Activated naive CD4-positive, alpha-beta T cell treated with anti-CD3 and anti-CD28 coated beads, Interleukin-2, amount 10 ng/mL, durations not matched to agents 7 days and 5 days (primary cell): ENCODE data around the gene TMEM19.
A peak's percentile ranks its signal among the peaks of the same experiment; 100 is the strongest.

Source experiments
- CTCF ChIA-PET: fragments of 350-600 bp; sonication (Branson Sonifier 250); formaldehyde crosslinking; loops from one replicate; lab custom pipeline; 2021; ENCODE audit warnings: antibody characterized with exemption; lab: Charles Lee
- DNase-seq: peaks from one replicate; pipeline ENCODE4 v3.0.0-alpha.2; 2020
- H3K27ac Mint-ChIP-seq: one replicate; pipeline ENCODE4 v1.8.0; 2021; ENCODE audit warnings: mild to moderate bottlenecking, moderate library complexity, mixed read lengths
- H3K27me3 Mint-ChIP-seq: one replicate; pipeline ENCODE4 v1.8.0; 2021; ENCODE audit warnings: mild to moderate bottlenecking, mixed read lengths
- H3K36me3 Mint-ChIP-seq: one replicate; pipeline ENCODE4 v1.8.0; 2021; ENCODE audit warnings: mixed read lengths
- H3K4me1 Mint-ChIP-seq: one replicate; pipeline ENCODE4 v1.8.0; 2021; ENCODE audit warnings: mixed read lengths
- H3K4me3 Mint-ChIP-seq: one replicate; pipeline ENCODE4 v1.8.0; 2021; ENCODE audit warnings: mild to moderate bottlenecking, moderate library complexity, mixed read lengths
- H3K9me3 Mint-ChIP-seq: one replicate; pipeline ENCODE4 v1.8.0; 2021; ENCODE audit warnings: mixed read lengths

Gene TMEM19

DNA sequence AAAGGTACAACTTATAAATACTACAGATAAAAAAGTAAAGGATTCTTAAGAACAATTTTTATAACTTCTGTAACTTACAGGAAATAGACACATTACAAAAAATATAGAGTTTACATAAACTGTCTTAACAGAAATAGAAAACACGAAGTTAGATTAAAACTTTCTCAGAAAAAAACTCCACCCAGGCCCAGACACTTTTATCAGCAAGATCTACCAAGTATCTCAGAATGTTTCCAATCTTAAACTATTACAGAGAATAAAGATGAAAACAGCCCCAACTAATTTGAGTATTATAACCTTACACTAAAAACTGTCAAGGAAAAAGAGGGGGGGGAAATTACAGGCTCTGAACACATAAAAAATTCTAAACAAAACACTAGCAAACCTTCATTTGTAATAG lies 30.4 kb upstream of the TMEM19 start:
- H3K36me3 Mint-ChIP-seq = peaks cover 26% of the 10 kb centered on the region
- no peaks in the 10 kb centered on the region for H3K9me3 Mint-ChIP-seq
- no peak for DNase-seq
- peak overlapping the region; percentile 3 for H3K4me3 Mint-ChIP-seq
- CTCF ChIA-PET = no interaction called here
- H3K4me1 Mint-ChIP-seq = peaks cover 48% of the 10 kb centered on the region
- peak overlapping the region; percentile 34 for H3K27ac Mint-ChIP-seq
- no peaks in the 10 kb centered on the region for H3K27me3 Mint-ChIP-seq

DNA sequence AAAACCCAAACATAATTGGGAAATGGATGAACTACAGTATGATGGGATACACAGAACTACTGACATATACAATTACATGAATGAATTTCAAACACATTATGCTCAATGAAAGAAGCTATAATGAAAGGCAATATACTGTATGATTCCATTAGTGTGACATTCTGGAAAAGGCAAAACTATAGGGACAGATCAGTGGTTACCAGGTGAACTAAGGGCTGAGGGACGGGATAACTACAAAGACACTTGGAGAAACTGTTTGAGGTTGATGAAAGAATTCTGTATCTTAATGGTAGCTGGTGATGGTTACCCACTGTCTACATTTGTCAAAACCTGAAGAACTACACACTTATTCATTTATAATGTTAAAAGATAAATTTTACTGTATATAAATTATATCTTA lies 30.0 kb upstream of the TMEM19 start:
- CTCF ChIA-PET = interaction anchor here (1.6 kb wide), 1 partner anchor 19 kb away, joined by 6 read pairs; no protein-coding TSS in a partner anchor
- Mint-ChIP-seq H3K9me3 (no peaks in the 10 kb centered on the region), H3K4me3 (peak overlapping the region; percentile 3), H3K4me1 (peaks cover 47% of the 10 kb centered on the region), H3K36me3 (peaks cover 26% of the 10 kb centered on the region), H3K27ac (no peak overlapping the region), H3K27me3 (no peaks in the 10 kb centered on the region)
- no peak for DNase-seq

DNA sequence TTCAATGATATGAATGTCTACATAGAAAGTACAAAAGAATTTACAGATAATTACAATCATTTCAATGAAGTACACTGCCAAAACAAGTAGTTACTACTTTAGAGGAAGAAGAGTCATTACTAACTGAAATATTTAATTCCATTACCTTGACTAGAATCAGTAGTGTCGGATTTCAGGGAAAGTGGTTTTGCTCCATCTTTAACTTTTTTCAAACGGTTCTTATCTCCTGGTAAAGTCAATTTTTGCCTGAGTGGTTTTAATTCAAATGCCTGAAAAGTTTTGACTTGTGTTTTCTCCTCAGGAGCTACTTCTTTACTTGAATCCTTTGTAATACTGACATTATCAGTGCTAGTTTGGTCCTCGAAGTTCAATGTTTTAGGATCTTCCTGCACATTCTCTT lies 29.1 kb upstream of the TMEM19 start:
- Mint-ChIP-seq H3K27ac (no peak overlapping the region), H3K36me3 (peaks cover 28% of the 10 kb centered on the region), H3K4me3 (no peak overlapping the region)

DNA sequence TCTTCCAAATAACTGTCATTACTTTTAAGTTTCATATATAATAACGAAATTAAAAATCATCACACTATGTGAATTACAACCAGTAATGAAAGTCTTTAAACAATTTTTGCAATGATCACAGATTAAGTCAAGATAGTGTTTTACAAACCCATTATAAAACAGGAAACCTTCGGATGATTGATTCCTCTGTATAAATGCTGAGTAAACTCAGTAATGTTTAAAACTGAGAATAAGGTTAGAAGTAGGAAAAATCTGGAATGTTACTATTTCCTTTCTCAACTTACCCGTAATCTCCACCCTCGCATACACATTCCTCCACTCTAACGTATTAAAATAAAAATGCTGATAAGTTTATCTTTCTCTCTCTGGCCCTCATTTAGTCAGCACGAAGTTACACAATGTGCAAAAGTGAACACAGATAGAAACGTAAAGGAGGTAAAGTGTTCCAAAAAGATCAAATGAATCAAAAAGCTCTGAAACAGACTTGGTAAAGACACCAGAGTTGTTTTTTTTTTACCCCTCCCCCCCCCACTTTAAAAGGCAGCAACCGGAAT lies 23.8 kb upstream of the TMEM19 start:
- H3K9me3 Mint-ChIP-seq = no peaks in the 10 kb centered on the region
- H3K36me3 Mint-ChIP-seq = peaks cover 50% of the 10 kb centered on the region
- peak overlapping the region; percentile 98 for H3K4me3 Mint-ChIP-seq
- peaks cover 56% of the 10 kb centered on the region for H3K4me1 Mint-ChIP-seq
- peak overlapping the region; percentile 100 for H3K27ac Mint-ChIP-seq
- no peak for DNase-seq
- CTCF ChIA-PET = interaction anchor here (1.4 kb wide), 1 partner anchor 25 kb away, joined by 6 read pairs; no protein-coding TSS in a partner anchor
- H3K27me3 Mint-ChIP-seq = peaks cover 4% of the 10 kb centered on the region

More for the DNA sequence above, 29.1 kb upstream of the TMEM19 start:
- CTCF ChIA-PET = interaction anchor here (1.6 kb wide), 1 partner anchor 20 kb away, joined by 6 read pairs; no protein-coding TSS in a partner anchor
- Mint-ChIP-seq H3K27me3 (no peaks in the 10 kb centered on the region), H3K4me1 (peaks cover 50% of the 10 kb centered on the region), H3K9me3 (no peaks in the 10 kb centered on the region)
- DNase-seq = no peak

DNA sequence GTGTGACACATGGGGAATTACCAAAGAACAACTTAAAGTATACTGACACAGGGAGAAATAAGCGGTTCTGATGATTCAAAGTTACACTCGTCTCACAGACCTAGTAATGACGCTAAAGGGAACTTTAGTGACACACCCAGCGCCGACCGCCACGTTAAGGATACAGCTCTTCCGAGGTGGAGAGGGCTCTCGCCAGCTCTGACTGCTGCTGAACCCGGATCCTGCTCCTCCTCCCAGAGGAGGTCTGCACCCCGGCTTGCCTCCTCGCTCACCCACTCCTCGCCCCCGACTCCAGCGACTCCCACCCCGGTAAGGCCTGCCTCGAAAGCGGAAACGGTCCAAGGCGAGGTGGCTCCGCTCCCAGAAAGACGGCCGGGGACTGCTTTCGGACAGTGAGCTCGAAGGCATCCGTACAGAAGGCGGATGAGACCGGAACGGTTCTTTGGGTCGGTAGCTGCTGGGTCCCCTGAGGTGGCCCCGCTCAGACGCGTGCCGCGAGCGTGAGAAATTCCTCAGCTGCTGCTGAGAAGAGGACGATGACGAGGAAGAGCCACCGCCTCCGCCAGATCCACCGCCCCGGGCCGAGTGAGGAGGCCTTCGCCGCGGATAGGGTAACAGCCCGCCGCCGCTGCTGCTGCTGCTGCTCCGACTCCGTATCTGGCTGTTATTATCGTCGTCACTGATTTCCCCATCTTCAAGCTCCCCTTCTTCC lies 22.9 kb upstream of the TMEM19 start:
- peaks cover 4% of the 10 kb centered on the region for H3K27me3 Mint-ChIP-seq
- H3K36me3 Mint-ChIP-seq = peaks cover 46% of the 10 kb centered on the region
- peak; percentile 76 for DNase-seq
- CTCF ChIA-PET = interaction anchor here (1.3 to 3.8 kb wide), 4 partner anchors 23 to 88 kb away, joined by 3 to 27 read pairs (median 9); partner anchors contain the start of gene TMEM19
- H3K27ac Mint-ChIP-seq = peak overlapping the region; percentile 100
- no peaks in the 10 kb centered on the region for H3K9me3 Mint-ChIP-seq
- H3K4me1 Mint-ChIP-seq = peaks cover 56% of the 10 kb centered on the region
- H3K4me3 Mint-ChIP-seq = peak overlapping the region; percentile 98

DNA sequence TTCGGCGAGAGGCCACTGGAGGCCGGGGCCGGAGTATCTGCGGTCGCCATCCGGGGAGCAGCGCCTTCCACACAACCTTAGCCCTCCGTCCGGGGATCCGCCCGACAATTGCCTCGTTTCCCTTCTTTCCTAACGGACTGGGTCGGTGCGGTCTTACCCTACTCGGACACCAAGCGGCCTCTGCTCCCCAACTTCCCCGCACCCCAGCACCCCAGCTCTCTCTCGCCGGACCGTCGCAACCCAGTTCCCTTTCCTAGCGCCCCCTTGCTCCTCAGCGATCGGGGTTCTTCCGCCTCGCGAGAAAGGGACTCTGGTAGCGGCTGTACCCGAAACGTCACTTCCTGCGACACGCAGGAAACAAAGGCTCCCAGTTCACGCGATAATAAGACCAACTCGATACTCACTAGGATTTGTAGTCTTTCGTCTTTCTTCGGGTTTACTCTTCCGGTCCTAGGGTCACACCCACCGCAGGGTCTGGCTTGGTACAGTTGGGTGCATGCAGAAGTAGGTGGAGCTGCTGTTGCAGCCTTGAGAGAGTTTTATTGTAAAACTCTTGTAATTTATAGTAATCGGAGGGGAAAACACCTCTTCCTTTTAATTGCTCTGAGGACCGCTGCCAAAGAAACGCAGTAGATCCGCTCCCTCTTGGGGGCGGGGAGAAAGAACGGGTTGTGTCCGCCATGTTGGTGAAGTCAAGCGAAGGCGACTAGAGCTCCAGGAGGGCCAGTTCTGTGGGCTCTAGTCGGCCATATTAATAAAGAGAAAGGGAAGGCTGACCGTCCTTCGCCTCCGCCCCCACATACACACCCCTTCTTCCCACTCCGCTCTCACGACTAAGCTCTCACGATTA lies 22.1 kb upstream of the TMEM19 start, which contains the start of the genes THAP2 and ZFC3H1:
THAP2 (plus strand) TSS at position 741 of the 850 bp plus-strand sequence. CDS start 209 bp downstream, outside the sequence.
ZFC3H1 (minus strand) TSS at position 288 of the 850 bp plus-strand sequence; CDS start at position 50, 238 bp downstream.
- Mint-ChIP-seq H3K27me3 (peaks cover 4% of the 10 kb centered on the region), H3K4me3 (peak within 1 kb of the TSS; percentile 98), H3K36me3 (peaks cover 40% of the 10 kb centered on the region), H3K27ac (peak within 1 kb of the TSS; percentile 100), H3K9me3 (no peaks in the 10 kb centered on the region), H3K4me1 (peaks cover 52% of the 10 kb centered on the region)
- CTCF ChIA-PET = interaction anchor here (1.0 to 3.8 kb wide), 6 partner anchors 22 to 116 kb away, joined by 3 to 27 read pairs (median 6); partner anchors contain the start of gene TMEM19
- DNase-seq = peak; percentile 95

DNA sequence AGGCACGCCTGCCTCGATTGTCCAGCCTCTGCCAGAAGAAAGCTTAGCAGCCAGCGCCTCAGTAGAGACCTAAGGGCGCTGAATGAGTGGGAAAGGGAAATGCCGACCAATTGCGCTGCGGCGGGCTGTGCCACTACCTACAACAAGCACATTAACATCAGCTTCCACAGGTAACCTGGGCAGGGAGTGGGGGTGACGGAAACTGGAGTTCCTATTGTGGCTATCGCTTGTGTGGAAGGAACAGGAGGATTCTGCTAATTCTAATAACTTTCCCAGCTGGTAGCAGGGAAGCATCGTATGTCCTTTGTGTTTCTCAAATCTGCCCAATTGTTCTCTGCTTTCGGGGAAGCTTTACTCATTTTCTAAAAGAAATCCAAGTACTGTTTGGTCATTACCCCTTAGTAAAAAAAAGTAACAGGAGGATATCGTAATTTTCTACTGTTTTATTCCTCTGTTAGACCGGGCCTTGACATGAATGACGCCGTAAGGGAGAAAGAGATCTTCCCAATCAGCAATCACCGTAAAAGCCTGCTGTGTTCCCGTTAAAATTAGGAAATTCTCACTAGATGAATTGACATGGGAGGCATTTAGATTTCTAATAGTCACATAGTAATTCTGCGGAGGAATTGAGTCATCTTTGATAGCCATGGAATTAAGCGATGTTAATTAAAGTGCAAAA lies 21.3 kb upstream of the TMEM19 start:
- Mint-ChIP-seq H3K27ac (peak overlapping the region; percentile 100), H3K4me3 (peak overlapping the region; percentile 98), H3K36me3 (peaks cover 33% of the 10 kb centered on the region), H3K9me3 (no peaks in the 10 kb centered on the region), H3K27me3 (peaks cover 4% of the 10 kb centered on the region), H3K4me1 (peaks cover 44% of the 10 kb centered on the region)
- CTCF ChIA-PET = interaction anchor here (1.0 to 3.8 kb wide), 5 partner anchors 21 to 116 kb away, joined by 3 to 27 read pairs (median 6); partner anchors contain the start of gene TMEM19
- no peak for DNase-seq

DNA sequence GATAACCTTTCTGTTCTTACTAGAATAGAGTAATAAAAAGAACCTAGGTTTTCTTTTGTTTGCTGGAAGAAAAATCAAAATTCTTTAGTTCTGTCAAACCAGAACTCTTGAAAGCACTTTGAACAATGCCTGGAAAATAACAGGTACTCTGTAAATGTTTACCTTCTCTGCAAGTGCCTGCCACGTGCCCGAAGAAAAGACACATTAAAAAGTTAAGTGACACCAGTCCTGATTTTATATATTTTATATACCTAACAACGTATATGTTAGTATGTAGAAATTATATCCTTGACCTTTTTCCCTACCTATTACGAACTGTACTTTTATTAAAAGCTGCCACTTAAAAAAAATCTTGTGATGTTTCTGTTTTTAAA lies 20.8 kb upstream of the TMEM19 start:
- Mint-ChIP-seq H3K4me3 (peak overlapping the region; percentile 98), H3K9me3 (no peaks in the 10 kb centered on the region), H3K27ac (peak overlapping the region; percentile 100), H3K27me3 (peaks cover 4% of the 10 kb centered on the region), H3K36me3 (peaks cover 31% of the 10 kb centered on the region), H3K4me1 (peaks cover 41% of the 10 kb centered on the region)
- CTCF ChIA-PET = interaction anchor here (1.0 to 3.8 kb wide), 2 partner anchors 21 to 115 kb away, joined by 4 to 27 read pairs; partner anchors contain the start of gene TMEM19
- no peak for DNase-seq

DNA sequence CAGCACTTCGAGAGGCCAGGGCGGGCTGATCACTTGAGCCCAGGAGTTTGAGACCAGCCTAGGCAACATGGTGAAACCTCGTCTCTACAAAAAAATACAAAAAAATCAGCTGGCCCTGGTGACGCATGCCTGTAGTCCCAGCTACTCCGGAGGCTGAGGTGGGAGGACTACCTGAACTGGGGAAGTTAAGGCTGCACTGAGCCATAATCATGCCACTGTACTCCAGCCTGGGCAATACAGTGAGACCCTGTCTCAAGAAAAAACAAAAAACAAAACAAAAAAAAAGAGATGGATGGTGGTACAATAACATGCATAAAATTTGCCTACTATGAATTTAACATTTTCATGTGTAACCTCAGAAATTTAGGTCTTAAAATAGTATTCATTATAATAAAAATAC lies 19.6 kb upstream of the TMEM19 start:
- Mint-ChIP-seq H3K4me1 (peaks cover 34% of the 10 kb centered on the region), H3K27ac (peak overlapping the region; percentile 39), H3K36me3 (peaks cover 29% of the 10 kb centered on the region), H3K9me3 (no peaks in the 10 kb centered on the region), H3K4me3 (peak overlapping the region; percentile 5), H3K27me3 (peaks cover 4% of the 10 kb centered on the region)
- no peak for DNase-seq
- CTCF ChIA-PET = interaction anchor here (3.8 kb wide), 1 partner anchor 20 kb away, joined by 27 read pairs; the partner anchor contains the start of gene TMEM19

DNA sequence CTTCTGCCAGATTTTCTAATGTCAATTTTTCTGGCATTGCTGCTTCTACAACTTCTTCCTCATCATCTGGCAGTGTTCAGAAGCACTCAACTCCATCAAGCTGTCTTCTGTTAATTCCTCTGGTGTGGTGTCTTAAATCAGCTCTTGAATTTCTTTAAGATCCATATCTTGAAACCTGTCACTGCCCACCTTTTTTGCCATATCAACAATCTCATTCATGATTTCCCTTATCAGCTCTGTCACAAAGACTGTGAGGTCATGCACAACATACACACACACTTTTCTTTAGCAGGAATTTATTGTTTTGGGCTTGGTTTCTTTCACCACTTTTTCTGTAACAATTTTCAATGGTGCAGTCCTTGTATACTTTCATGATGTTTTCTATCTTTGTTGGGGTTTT lies 14.6 kb upstream of the TMEM19 start:
- no peak for DNase-seq
- CTCF ChIA-PET = no interaction called here
- H3K27me3 Mint-ChIP-seq = no peaks in the 10 kb centered on the region
- H3K4me1 Mint-ChIP-seq = peaks cover 8% of the 10 kb centered on the region
- H3K4me3 Mint-ChIP-seq = no peak overlapping the region
- H3K27ac Mint-ChIP-seq = no peak overlapping the region
- peaks cover 4% of the 10 kb centered on the region for H3K36me3 Mint-ChIP-seq
- no peaks in the 10 kb centered on the region for H3K9me3 Mint-ChIP-seq

DNA sequence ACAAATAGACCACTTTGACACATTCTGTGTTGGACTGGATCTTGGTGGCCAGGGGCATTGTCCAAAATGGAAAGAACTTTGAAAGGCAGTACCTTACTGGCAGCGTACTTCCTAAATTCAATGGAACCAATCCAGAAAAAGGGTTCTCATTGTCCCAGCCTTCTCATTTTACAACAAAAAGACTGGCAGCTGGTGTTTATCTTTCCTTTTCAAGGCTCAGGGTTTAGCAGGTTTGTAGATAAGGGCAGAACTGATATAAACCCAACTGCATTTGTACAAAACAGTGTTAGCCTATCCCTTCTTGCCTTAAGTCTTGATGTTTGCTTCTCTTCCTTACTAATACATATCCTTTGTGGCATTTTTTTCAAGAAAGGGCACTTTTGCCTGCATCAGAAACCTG lies 14.1 kb upstream of the TMEM19 start:
- H3K9me3 Mint-ChIP-seq = no peaks in the 10 kb centered on the region
- peaks cover 7% of the 10 kb centered on the region for H3K4me1 Mint-ChIP-seq
- no peaks in the 10 kb centered on the region for H3K27me3 Mint-ChIP-seq
- no peak overlapping the region for H3K27ac Mint-ChIP-seq
- no peak for DNase-seq
- H3K36me3 Mint-ChIP-seq = peaks cover 4% of the 10 kb centered on the region
- H3K4me3 Mint-ChIP-seq = no peak overlapping the region
- CTCF ChIA-PET = interaction anchor here (1.1 kb wide), 1 partner anchor 16 kb away, joined by 5 read pairs; no protein-coding TSS in a partner anchor

DNA sequence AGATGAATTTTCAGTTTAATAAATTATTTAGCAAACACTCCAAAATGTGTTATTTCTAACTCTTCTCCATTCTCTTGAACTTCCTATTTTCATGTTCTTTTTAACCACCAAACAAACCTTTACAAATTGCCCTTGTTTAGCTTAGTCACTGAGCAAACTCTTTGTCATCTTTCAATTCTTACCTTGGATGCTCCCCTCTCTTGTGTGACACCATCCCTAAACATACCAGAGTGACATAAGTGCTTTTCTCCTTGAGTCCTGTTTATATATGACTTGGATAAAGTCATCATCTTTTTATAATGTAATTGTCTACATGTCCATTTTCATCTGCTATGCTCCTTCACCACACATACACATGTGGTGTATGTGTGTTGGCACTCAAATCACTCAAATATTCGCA lies 3.4 kb upstream of the TMEM19 start:
- Mint-ChIP-seq H3K9me3 (no peaks in the 10 kb centered on the region), H3K27me3 (no peaks in the 10 kb centered on the region), H3K36me3 (no peaks in the 10 kb centered on the region), H3K4me3 (no peak overlapping the region), H3K4me1 (peaks cover 25% of the 10 kb centered on the region), H3K27ac (no peak overlapping the region)
- CTCF ChIA-PET = no interaction called here
- no peak for DNase-seq

DNA sequence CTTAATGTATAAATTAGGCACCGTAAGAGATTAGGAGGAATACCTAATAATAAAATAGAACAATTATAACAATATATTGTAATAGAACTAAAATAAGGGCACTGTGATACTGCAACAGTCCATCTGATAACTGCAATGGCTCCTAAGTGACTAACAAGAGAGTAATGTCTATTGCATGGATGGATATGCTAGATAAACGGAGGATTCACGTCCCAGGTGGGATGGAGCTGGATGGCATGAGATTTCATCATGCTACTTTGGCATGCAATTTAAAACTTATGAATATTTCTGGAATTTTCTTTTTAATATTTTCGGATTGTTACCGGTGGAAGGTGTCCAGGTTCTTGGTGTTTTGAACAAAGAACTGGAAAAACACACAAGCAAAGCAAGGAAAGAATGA lies 2.2 kb upstream of the TMEM19 start:
- Mint-ChIP-seq H3K36me3 (no peaks in the 10 kb centered on the region), H3K9me3 (no peaks in the 10 kb centered on the region), H3K27me3 (no peaks in the 10 kb centered on the region), H3K27ac (no peak overlapping the region), H3K4me1 (peaks cover 36% of the 10 kb centered on the region), H3K4me3 (no peak overlapping the region)
- CTCF ChIA-PET = interaction anchor here (5.4 kb wide), 1 partner anchor 19 kb away, joined by 27 read pairs; the partner anchor contains the start of genes THAP2 and ZFC3H1
- DNase-seq = no peak
